GM19240 (cell line): ENCODE measurements around the gene KPNA1.
"Not testable (repeated sequence)": the region's sequence is repeated elsewhere in the genome, so short reads cannot be mapped to it uniquely, and the experiment has no call there.

Experiments used
- DNase-seq: peaks from one replicate; pipeline ENCODE4 v3.0.0; 2011; ENCODE audit warnings: low spot score; ENCODE audit not compliant: insufficient read length

Gene KPNA1

GRCh38 chr3:122520861-122521260, 6.1 kb upstream of the KPNA1 start:
- DNase-seq: no peak

- no peak for DNase-seq
Observed at GRCh38 chr3:122519693-122520092, 5.0 kb upstream of the KPNA1 start.

GRCh38 chr3:122516846-122517360, 2.2 kb upstream of the KPNA1 start:
- DNase-seq: no peak

GRCh38 chr3:122515870-122516269, 1.1 kb upstream of the KPNA1 start:
- DNase-seq: no peak

- DNase-seq: no peak
Observed at GRCh38 chr3:122515020-122515468, 305 bp upstream of the KPNA1 start.

- DNase-seq: no peak
Observed at GRCh38 chr3:122513386-122514122, 1.2 kb downstream of the KPNA1 start.

- no peak for DNase-seq
Observed at GRCh38 chr3:122512284-122512683, 2.5 kb downstream of the KPNA1 start.

- DNase-seq: no peak
Observed at GRCh38 chr3:122510878-122511535, 3.7 kb downstream of the KPNA1 start.

GRCh38 chr3:122508944-122509343, 5.8 kb downstream of the KPNA1 start:
- not testable (repeated sequence) for DNase-seq

GRCh38 chr3:122508135-122508914, 6.4 kb downstream of the KPNA1 start:
- DNase-seq: no peak

- DNase-seq: no peak
Observed at GRCh38 chr3:122506450-122506849, 8.3 kb downstream of the KPNA1 start.

GRCh38 chr3:122505676-122506075, 9.1 kb downstream of the KPNA1 start:
- no peak for DNase-seq

- DNase-seq: no peak
Observed at GRCh38 chr3:122502941-122503340, 11.8 kb downstream of the KPNA1 start.

- DNase-seq: no peak
Observed at GRCh38 chr3:122502139-122502538, 12.6 kb downstream of the KPNA1 start.

- not testable (repeated sequence) for DNase-seq
Observed at GRCh38 chr3:122500964-122501363, 13.8 kb downstream of the KPNA1 start.

GRCh38 chr3:122498152-122498551, 16.6 kb downstream of the KPNA1 start:
- DNase-seq: no peak

- no peak for DNase-seq
Observed at GRCh38 chr3:122497425-122497824, 17.3 kb downstream of the KPNA1 start.

GRCh38 chr3:122496508-122496907, 18.2 kb downstream of the KPNA1 start:
- DNase-seq: no peak

GRCh38 chr3:122493296-122493695, 21.4 kb downstream of the KPNA1 start:
- no peak for DNase-seq

- DNase-seq: no peak
Observed at GRCh38 chr3:122488262-122488973, 26.3 kb downstream of the KPNA1 start.

- no peak for DNase-seq
Observed at GRCh38 chr3:122484985-122485384, 29.8 kb downstream of the KPNA1 start.
